ENCODE measurements around the gene MITD1.
A peak's percentile ranks its signal among the peaks of the same experiment; 100 is the strongest.
"Not testable (repeated sequence)": the region's sequence is repeated elsewhere in the genome, so short reads cannot be mapped to it uniquely, and the experiment has no call there.

The MITD1 gene

DNA sequence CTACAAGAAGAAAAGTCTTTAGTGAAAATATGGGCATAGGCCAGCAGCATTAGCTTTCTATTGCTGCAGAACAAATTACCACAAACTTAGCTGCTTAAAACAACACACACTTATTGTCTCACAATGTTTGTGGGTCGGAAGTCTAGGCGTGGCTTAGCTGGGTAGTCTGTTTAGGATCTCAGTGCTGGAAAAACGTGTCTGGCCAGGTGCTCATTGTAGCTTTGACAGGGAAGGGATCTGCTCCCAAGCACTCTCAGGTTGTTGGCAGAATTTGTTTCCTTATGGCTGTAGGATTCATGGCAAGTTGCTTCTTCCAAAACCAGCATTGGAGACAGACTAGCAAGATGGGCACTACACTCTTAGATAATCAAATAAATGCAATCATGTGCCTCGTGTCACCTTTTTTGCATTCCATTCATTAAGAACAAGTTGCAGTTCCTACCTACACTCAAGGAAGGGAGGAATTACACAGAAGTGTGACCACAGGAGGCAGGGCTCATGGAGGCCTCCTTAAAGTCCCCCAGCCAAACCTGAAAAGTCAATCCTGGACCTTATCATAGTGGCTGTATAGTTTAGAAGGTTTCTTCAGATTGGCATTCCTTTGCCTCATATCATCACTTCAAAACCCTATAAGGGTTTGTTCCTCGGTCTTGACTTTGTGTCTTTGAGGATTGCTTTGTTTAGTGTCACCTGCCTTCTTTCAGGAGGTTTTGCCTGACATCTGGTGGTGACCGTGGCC is 17.4 kb upstream of the MITD1 start:
- H3K4me3 ChIP-seq (ENCODE audit: low read depth, low read length) = no peak overlapping the region
- DNase-seq (ENCODE audit: low read depth) = no peak
- TF ChIP-seq, protein P1, sequence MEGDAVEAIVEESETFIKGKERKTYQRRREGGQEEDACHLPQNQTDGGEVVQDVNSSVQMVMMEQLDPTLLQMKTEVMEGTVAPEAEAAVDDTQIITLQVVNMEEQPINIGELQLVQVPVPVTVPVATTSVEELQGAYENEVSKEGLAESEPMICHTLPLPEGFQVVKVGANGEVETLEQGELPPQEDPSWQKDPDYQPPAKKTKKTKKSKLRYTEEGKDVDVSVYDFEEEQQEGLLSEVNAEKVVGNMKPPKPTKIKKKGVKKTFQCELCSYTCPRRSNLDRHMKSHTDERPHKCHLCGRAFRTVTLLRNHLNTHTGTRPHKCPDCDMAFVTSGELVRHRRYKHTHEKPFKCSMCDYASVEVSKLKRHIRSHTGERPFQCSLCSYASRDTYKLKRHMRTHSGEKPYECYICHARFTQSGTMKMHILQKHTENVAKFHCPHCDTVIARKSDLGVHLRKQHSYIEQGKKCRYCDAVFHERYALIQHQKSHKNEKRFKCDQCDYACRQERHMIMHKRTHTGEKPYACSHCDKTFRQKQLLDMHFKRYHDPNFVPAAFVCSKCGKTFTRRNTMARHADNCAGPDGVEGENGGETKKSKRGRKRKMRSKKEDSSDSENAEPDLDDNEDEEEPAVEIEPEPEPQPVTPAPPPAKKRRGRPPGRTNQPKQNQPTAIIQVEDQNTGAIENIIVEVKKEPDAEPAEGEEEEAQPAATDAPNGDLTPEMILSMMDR (conservative IDR thresholded peaks at IDR 0.05; ENCODE audit: low read depth, low read length) = no peak

DNA sequence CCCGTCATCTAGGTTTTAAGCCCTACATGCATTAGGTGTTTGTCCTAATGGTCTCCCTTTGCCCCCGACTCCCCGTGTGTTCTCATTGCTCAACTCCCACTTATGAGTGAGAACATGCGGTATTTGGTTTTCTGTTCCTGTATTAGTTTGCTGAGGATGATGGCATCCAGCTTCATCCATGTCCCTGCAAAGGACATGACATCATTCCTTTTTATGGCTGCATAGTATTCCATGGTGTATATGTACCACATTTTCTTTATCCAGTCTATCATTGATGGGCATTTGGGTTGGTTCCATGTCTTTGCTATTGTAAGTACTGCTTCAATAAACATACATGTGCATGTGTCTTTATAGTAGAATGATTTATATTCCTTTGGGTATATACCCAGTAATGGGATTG is 11.5 kb upstream of the MITD1 start:
- not testable (repeated sequence) for DNase-seq (ENCODE audit: low read depth); H3K4me3 ChIP-seq (ENCODE audit: low read depth, low read length)

DNA sequence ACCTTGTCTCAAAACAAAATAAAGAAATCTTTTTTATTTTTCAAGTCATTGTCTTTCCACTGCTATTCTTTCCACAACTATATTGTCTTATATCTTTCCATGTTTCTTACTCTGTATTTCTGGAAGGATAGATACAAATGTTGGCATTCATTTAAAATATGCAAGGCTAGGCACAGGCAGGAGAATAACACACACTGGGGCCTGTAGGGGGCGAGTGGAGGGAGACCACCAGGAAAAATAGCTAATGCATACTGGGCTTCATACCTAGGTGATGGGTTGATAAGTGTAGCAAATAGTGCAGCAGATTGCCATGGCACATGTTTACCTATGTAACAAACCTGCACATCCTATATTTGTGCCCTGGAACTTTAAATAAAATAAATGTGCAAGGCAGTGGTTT is 9.7 kb upstream of the MITD1 start:
- DNase-seq (ENCODE audit: low read depth) = no peak
- TF ChIP-seq, protein P1 (conservative IDR thresholded peaks at IDR 0.05; ENCODE audit: low read depth, low read length) = peak; percentile 39
- H3K4me3 ChIP-seq (ENCODE audit: low read depth, low read length) = no peak overlapping the region

DNA sequence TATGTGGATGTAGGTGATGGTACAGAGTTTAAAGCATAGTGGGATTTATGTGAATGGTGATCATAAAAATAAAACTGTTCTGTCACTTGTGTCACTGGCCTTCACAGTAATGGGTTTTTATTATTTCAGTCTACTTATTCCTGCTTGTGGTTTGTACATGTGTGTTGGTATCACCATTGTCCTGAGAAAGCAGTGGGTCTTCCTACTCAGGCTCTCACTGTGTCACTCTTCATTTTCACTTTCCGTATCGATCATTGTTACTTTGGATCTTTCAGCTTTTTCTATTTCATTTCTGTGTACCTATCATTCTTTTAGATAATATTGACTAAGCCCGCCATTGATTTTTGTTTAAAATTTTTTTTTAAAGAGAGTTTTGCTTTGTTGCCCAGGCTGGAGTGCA is 7.5 kb upstream of the MITD1 start:
- no peak for DNase-seq (ENCODE audit: low read depth)
- TF ChIP-seq, protein P1 (conservative IDR thresholded peaks at IDR 0.05; ENCODE audit: low read depth, low read length) = no peak
- H3K4me3 ChIP-seq (ENCODE audit: low read depth, low read length) = no peak overlapping the region

DNA sequence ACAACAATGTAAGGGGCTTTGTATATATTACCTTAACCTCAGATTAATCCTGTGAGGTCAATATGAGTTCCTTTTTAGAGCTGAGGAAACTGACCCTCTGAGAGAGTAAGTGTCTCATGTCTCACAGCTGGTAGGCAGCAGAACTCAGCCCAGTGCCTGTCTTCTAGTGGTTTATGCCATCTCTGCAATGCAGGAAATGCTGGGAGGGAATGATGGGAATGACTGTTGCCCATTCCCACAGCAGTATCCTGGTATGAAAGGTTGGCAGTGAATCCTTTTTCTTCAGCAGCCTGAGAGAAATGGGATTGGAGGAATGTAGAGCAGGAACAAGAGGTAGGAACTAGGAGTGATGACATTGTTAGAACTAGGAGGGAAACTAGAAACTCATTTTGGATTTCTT is 6.2 kb upstream of the MITD1 start:
- DNase-seq (ENCODE audit: low read depth) = no peak
- no peak overlapping the region for H3K4me3 ChIP-seq (ENCODE audit: low read depth, low read length)
- TF ChIP-seq, protein P1 (conservative IDR thresholded peaks at IDR 0.05; ENCODE audit: low read depth, low read length) = no peak

DNA sequence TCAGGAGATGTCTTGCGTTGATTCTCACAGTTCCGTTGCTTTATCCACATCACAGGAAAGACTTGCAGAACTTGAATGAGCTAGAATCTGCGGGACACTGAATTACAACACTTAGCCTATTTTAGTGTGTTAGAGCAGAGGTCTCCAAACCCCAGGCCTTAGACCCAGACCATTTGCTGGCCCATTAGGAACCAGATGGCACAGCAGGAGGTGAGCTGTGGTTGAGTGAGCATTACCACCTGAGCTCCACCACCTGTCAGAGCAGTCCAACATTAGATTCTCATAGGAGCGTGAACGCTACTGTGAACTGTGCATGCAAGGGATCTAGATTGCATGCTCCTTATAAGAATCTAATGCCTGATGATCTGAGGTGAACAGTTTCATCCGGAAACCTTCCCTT is 4.0 kb upstream of the MITD1 start:
- no peak overlapping the region for H3K4me3 ChIP-seq (ENCODE audit: low read depth, low read length)
- DNase-seq (ENCODE audit: low read depth) = no peak
- TF ChIP-seq, protein P1 (conservative IDR thresholded peaks at IDR 0.05; ENCODE audit: low read depth, low read length) = no peak

DNA sequence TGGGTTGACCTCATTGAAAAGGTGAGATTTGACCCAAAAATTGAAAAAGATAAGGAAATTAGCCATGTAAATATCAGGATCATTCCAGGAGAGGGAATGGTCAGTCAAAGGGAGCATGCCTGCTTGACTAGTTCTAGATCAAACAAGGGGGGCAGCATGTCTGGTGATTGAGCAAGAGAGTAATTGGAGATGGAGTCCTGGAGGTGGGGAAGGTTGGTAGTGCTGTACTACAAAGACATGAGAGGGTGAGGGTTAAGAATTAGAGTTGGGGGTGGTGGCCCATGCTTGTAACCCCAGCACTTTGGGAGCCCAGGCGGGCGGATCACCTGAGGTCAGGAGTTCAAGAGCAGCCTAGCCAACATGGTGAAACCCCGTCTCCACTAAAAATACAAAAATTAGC is 2.2 kb upstream of the MITD1 start:
- DNase-seq (ENCODE audit: low read depth) = no peak
- no peak overlapping the region for H3K4me3 ChIP-seq (ENCODE audit: low read depth, low read length)
- TF ChIP-seq, protein P1 (conservative IDR thresholded peaks at IDR 0.05; ENCODE audit: low read depth, low read length) = no peak

Data from choroid plexus epithelial cell (primary cell).